ENCODE measurements around the gene FAM241A.
A peak's percentile ranks its signal among the peaks of the same experiment; 100 is the strongest.
"Not testable (repeated sequence)": the region's sequence is repeated elsewhere in the genome, so short reads cannot be mapped to it uniquely, and the experiment has no call there.

Gene FAM241A

DNA sequence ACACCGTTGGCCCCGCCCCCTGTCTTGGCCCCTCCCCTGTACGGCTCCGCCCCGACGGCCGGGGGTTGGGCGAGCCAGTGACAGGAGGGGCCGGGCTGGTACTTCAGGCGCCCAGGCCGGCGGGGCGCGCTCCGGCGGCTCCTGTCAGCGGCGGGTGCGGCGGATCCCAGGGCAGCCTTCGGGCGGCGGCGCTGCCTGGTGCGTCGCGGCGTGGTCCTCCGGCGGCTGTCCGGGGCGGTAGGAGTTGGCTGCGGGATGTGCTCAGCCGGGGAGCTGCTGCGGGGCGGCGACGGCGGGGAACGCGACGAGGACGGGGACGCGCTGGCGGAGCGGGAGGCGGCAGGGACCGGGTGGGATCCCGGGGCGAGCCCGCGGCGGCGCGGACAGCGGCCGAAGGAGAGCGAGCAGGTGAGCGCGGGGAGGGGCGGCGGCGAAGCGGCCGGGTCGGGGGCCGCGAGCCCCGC is at the start of gene FAM241A:
TSS of gene FAM241A (plus strand) at position 129 of the 464 bp plus-strand sequence. CDS start at position 256, 127 bp downstream.
- intact Hi-C loops (cut with DNase I): loop anchor here (5.0 kb wide), 1 partner anchor 87 kb away; the partner anchor contains the start of gene AP1AR
- DNase-seq: peak; percentile 65 to 92 (median 86)

DNA sequence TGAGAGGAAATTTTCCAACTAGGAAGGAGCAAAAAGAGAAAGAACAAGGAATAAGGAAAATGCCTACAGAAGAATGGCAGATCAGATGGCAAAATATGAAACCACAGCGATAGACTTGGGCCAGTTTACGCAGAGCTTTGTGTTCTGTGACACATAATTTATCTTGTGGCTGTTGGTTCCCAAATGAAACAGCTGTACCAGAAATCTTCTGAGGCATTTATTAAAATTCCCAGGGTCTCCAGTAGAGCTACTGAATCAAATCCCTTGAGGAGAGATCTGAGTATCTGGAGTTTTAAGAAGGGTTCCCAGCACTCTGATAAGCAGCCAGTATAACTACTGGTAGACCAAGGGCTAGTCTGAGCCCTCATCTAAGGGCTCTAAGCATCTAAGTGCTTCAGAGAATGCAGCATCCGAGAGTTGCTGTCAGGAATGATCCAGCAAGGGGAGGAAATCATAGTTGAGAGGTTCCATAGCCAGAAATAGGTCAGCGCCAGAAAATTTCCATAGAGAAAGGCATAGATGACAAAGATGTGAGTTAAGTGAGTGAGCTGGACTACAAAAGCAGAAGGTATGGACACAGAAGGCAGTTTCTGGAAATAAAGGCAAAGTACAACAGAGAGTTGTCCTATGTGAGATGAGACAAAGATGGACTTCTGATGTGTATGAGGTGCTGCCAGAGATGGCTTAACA is 46.3 kb upstream of the FAM241A start:
- intact Hi-C loops (cut with DNase I): loop anchor here (5.0 kb wide), 1 partner anchor 138 kb away; no protein-coding TSS in a partner anchor
- DNase-seq: no peak

DNA sequence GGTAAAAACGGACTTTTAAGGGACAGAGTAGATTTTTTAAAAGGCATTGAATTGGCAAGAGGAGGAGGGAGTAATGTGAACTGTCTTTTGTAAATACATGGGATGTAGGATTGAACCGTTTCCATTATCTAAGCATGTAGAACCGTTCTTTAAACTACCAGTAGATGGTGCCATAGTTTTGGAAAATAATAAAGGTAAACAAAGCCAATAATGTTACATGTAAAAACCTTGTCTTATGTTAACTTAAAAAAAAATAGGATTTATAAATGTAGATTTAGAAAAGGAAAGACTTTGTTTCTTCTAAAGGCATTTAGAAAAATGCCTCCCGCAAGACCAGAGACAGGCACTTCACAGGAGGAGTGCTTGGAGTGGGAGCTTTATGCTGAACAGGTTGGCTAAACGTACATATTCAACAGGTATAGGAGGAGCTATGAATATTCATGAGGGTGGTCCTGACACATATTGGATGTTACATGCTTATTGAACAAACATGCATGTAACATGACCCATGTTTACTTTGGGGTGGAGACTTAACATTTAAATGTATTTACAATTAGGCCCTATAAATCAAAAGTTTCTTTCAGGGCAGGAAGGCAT is 45.5 kb upstream of the FAM241A start:
- no peak for DNase-seq
- intact Hi-C loops (cut with DNase I): loop anchor here (5.0 kb wide), 1 partner anchor 138 kb away; no protein-coding TSS in a partner anchor

DNA sequence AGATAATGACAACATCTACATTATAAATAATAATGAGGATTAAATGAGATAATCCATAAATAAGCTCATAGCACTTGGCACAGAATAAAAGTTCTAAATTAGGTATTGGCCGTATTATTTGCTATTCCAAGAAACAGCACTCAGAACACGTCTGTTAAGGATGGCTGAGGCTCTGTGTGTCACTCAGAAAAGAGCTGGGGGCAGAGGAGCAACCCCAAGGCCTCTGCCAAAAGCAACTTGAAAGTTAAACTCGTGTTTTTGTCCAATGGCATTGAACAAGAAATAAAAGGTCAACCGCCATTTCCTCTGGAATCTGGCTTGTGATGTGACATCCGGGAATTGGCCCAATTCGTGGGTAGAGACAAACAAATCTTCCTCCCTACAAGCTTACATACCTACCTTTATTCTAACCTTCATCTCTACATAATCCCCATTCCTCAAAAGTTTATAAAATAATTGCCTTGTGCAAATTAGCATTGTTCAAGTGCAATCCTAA is 42.3 kb upstream of the FAM241A start:
- no peak for DNase-seq
- intact Hi-C loops (cut with DNase I): no loop called here

DNA sequence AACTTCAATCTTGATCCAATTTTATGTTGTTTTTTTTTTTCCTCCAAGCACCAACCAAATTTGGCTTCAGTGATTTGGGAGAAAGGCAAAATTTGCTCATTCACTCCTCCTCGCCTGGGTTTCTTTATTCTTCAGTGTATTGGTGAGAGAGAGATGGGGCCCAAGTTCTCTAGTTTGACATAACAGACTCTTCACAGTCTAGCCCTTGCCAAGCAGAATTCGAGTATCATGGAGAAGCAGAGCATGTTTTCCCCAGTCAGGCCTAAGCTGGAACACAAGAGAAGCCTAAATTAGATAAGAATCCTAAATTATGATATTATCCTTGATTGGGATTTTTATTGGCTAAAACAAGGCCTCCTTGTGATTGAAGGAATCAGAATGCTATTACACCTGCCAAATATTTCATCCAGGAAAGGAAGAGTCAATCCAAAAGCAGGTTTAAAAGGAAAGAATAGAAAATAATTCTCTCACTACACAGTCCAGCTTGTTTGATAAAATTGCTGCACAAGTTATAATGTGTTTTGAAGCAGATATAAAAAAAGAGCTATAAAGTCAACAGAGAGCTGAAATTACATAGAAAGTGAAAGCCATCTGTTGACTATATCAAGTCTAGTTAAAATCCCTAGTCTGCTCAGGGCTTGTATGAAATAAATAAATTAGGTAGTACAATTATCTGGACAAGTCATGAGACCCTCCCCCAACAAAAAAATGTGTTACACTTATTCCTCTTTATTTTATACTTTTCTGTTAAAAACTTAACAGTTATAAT is 39.9 kb upstream of the FAM241A start:
- intact Hi-C loops (cut with DNase I): no loop called here

DNA sequence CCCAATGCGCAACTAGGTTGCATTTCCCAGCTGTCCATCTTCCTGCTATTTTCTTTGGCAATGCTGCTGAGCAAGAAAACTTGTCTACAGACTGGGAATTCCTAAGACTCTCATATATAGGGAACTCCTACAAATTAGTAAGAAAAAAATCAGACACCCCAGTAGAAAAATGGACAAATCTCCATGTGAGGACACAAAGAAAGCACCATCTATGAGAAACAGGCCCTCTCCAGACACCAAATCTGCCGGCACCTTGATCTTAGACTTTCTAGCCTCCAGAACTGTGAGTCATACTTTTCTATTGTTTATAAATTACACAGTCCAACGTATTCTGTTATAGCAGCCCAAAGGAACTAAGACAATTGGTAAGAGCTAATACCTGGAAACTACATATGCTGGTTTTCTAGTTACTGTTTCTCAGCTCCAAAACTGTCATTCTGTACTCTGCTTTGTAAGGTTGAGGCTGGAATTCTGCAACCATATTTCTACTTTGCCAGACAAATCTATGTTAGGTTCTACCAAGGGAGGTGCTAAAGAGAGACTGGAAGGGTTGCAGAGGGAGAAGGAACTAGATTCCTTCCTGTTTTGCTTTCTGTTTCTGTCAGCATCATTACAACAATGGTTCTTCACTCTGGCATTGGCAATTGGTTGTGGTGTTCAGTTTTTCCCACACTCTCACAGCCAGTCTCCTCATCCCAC is 35.7 kb upstream of the FAM241A start:
- DNase-seq: no peak
- intact Hi-C loops (cut with DNase I): no loop called here

More for the DNA sequence above, 39.9 kb upstream of the FAM241A start:
- no peak for DNase-seq

DNA sequence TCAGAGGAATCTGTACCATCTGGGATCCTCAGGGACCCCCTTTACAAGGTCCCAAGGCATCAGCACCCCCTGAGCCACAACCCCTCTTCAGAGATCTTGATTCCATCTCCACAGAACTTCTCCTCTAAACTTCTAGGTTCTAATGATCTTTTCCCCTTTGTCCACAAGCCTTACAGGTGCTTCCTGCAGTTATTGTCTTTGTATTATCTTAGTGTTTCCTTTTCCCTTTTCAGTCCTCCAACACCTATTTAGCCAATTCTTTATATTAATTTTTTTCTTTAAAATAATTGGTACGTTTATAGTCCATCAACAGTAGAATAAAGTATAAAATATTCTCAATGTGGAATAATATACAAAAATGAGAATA is 35.2 kb upstream of the FAM241A start:
- intact Hi-C loops (cut with DNase I): no loop called here

DNA sequence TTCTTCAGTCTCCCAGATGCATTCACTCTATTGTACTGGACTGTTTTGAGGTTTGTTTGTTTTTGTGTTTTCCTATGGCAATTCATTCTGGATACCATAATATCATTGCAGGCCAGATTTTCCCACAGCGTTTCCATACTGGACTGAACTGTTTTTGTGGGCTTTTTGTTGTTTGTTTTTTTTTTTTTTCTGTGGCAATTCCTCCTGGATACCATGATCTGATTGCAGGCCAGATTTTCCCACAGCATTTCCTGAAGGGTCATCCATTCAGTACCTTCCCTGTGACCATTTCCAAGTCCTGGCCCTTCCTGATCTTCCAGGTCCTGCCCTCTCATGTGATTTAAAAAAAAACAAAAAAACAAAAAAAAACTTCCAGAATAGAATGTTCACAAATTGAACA is 33.9 kb upstream of the FAM241A start:
- intact Hi-C loops (cut with DNase I): no loop called here
- DNase-seq: no peak

More for the DNA sequence above, 35.2 kb upstream of the FAM241A start:
- DNase-seq: no peak

DNA sequence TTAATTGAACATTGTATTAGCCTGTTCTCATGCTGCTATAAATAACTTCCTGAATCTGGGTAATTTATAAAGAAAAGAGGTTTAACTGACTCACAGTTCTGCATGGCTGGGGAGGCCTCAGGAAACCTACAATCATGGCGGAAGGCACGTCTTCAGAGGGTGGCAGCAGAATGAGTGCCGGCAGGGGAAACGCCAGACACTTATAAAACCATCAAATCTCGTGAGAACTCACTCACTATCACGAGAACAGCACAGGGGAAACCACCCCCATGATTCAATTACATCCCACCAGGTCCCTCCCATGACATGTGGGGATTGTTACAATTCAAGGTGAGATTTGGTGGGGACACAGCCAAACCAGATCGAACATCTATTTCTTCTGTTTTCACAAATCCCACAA is 33.2 kb upstream of the FAM241A start:
- intact Hi-C loops (cut with DNase I); DNase-seq: not testable (repeated sequence)

DNA sequence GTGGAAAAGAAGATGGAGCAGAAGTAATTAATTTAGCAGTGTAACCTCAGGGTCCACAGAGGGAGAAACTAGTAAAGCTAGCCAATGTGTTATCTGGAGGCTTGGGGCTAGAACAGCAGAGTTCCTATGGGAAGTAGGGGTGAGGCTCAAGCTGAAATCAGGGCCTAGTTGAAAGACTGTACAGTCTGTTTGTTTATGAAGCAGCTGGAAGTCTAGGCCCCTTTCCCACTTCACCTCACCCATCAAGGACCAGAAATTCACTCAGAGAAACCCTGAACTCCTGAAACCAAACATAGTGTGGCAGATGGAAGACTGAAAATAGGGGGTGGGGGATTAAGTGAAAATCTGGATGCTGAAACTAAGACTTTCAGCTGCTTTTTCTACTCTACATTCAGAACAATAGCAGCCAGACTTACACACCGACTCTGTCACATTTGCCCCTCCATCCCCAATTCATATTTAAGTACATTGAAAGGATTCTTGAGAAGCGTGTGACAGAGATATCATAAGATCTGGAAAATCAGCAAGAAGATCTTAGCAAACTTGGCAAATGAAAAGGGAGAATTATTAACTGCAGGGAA is 32.6 kb upstream of the FAM241A start:
- intact Hi-C loops (cut with DNase I): no loop called here
- DNase-seq: no peak

DNA sequence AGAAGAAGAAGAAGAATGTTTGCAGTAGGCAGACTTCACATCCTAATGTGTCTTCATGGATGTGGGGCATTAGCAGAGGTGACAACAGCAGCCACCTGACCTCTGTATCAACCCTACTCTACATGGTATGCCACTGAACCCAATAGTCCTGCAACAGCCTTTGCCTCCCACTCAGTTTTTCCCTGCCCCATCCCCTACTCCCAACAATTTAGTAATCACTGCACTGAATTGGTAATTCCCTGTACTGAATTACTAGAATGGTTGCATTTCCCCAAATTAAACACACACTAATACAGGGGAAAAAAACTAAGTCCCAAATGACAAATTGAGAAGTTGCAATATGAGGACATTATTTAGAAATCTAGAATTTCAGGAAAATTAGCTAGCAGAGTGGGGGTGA is 31.4 kb upstream of the FAM241A start:
- intact Hi-C loops (cut with DNase I): no loop called here
- DNase-seq: no peak

DNA sequence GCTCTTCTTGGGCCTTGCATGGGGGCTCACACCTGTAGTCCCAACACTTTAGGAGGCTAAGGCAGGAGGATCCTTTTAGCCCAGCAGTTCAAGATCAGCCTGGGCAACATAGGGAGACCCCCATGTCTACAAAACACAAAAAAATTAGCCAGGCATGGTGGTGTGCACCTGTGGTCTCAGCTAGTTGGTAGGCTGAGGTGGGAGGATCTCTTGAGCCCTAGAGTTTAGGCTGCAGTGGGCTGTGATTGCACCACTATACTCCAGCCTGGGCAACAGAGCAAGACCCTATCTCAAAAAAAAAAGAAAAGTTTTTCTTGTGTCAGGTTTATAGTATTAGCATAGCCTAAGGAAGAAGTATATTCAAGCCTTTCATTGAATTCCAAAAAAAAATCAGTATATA is 30.8 kb upstream of the FAM241A start:
- intact Hi-C loops (cut with DNase I): no loop called here
- DNase-seq: no peak

DNA sequence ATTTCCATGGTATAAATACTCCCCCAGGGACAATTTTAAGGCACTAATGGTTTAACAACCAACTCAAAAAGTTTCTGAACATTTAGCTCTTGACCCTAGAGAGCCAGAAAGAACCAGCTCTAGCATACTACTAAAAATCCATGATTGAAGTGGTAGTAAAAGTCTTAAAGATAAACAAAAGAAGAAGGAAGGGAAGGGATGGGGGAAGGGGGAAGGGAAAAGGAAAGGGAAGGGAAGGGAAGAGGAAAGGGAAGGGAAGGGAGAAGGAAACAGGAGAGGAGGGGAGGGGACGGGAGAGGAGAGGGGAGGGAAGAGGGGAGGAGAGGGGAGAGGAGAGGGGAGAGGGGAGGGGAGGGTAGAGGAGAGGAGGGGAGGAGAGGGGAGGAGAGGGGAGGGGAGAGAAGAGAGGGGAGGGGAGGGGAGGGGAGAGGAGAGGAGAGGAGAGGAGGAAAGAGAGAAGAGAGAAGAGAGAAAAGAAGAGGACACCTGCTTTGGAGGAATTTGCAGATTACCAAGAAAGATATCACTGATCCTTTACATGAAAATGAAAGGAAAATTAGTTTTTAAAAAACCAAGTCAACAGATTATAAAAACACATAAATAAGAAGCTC is 26.4 kb upstream of the FAM241A start:
- intact Hi-C loops (cut with DNase I): no loop called here
- no peak for DNase-seq

DNA sequence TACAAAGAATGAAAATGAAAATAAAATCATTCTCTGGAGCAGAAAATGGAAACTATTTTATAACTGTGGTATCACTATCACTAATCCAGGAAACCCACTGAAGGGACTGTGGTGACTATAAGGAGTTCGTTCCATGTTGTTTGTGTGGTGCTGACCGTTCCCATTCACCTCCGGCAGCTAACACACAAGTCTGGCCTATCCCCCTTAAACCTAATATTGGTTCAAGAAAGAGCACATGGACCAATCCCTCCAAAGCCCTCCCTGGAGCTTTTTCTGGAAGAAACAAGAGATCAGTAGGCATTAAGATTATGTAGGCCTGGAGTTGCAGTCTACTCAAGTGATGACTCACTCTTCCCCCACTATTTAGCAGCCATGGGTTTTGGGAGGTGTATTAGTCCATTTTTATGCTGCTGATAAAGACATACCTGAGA is 25.9 kb upstream of the FAM241A start:
- no peak for DNase-seq
- intact Hi-C loops (cut with DNase I): no loop called here

DNA sequence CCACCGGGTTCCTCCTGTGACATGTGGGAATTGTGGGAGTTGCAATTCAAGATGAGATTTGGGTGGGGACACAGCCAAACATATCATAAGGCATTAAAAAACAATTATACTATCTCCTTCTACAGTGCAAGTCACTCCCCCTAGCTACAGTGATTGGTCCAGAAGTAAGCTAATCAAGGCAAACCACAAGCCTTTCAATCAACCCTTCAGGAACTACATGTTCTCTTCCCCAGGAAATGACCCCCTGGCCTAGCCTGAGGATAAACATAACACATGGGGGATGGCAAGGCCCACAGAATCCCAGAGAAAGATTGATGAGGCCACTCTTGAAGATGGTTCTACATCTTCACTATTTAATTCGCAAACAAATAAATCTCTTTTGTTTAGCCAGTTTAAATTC is 25.2 kb upstream of the FAM241A start:
- no peak for DNase-seq
- intact Hi-C loops (cut with DNase I): no loop called here

DNA sequence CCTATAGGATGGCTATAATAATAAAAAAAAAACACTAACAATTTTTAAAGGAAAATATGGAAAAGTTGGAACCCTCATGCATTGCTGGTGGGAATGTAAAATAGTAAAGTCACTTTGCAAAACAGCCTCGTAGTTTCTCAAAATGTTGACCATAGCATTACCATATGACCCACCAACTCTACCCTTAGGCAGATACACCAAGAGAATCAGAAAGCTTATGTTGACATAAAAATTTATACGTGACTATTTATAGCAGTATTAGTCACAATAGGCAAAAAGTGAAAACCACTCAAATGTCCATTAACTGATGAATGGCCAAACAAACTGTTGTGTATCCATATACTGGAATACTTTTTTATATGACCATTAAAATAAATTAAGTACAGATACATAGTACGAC is 19.8 kb upstream of the FAM241A start:
- no peak for DNase-seq
- intact Hi-C loops (cut with DNase I): no loop called here

DNA sequence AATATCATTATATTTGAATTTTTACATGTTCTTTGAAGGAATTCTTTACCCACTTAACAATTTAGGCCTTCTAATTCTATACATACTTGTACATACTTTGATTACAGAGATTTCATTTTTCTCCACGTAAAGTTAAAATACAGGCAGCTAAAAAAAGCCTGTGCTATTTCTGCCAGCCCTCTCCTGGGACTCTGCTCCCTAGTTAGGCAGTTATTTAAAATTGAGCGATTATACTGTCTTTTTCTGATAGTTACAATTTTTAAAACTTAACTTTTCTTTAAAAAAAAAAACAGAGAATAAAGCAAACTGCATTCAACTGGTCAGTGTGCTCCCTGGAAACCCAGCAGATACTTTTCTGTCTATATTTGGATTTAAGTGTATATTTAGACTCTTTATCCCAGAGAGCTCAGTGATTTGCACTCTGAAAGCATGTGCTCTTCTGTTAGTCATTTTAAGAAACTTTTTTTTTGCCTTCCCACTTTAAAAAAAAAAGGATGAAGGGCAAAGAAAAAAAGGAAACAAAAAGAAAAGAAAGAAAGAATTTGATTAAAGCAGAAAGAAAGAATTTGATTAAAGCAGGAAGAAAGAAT is 18.1 kb upstream of the FAM241A start:
- intact Hi-C loops (cut with DNase I): no loop called here
- no peak for DNase-seq

DNA sequence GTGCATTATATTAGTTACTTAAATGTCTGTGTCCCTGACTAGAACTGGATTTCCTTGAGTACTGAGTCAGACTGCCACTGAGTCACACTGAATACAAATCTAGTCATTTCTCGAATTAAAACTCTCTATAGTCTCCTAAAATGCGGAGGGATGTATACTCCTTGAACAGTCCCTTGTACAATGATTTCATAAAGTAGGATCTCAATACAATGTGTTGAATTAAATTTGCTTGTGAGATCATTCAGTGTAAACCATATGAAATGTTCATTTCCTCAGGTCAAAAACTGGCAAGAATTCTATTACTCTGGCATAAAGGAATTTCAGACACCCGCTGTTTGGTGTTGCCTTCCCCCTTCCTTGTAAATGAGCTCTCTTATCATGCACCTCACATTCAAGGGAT is 17.5 kb upstream of the FAM241A start:
- intact Hi-C loops (cut with DNase I): no loop called here
- DNase-seq: no peak

All from head of caudate nucleus (tissue), 42 donors.